MV-4-11 (cell line): Measurements from ENCODE around the gene GAGE12D.
"Not testable (repeated sequence)": the region's sequence is repeated elsewhere in the genome, so short reads cannot be mapped to it uniquely, and the experiment has no call there.

ENCODE experiments used
- DNase-seq: peaks from one replicate; lab custom pipeline; 2025; lab: John Stamatoyannopoulos, UW

Gene GAGE12D, protein sequence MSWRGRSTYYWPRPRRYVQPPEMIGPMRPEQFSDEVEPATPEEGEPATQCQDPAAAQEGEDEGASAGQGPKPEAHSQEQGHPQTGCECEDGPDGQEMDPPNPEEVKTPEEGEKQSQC

DNA sequence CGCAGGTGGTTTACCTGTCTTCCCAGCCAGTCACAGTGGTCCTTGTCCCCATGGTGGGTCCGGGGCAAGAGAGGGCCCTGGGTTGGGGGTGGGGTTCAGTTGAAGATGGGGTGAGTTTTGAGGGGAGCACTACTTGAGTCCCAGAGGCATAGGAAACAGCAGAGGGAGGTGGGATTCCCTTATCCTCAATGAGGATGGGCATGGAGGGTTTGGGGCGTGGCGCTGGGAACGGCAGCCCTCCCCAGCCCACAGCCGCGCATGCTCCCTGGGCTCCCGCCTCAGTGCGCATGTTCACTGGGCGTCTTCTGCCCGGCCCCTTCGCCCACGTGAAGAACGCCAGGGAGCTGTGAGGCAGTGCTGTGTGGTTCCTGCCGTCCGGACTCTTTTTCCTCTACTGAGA lies at the start of gene GAGE12D:
GAGE12D (plus strand) TSS at position 301 of the 400 bp plus-strand sequence. CDS start 1,155 bp downstream, outside the sequence.
- DNase-seq: not testable (repeated sequence)

DNA sequence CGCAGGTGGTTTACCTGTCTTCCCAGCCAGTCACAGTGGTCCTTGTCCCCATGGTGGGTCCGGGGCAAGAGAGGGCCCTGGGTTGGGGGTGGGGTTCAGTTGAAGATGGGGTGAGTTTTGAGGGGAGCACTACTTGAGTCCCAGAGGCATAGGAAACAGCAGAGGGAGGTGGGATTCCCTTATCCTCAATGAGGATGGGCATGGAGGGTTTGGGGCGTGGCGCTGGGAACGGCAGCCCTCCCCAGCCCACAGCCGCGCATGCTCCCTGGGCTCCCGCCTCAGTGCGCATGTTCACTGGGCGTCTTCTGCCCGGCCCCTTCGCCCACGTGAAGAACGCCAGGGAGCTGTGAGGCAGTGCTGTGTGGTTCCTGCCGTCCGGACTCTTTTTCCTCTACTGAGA lies 9.7 kb upstream of the GAGE12D start, which contains the start of gene GAGE12C:
GAGE12C (plus strand) TSS at position 301 of the 400 bp plus-strand sequence. CDS start 1,155 bp downstream, outside the sequence.
- not testable (repeated sequence) for DNase-seq

DNA sequence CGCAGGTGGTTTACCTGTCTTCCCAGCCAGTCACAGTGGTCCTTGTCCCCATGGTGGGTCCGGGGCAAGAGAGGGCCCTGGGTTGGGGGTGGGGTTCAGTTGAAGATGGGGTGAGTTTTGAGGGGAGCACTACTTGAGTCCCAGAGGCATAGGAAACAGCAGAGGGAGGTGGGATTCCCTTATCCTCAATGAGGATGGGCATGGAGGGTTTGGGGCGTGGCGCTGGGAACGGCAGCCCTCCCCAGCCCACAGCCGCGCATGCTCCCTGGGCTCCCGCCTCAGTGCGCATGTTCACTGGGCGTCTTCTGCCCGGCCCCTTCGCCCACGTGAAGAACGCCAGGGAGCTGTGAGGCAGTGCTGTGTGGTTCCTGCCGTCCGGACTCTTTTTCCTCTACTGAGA lies 9.5 kb downstream of the GAGE12D start, which contains the start of gene GAGE12E:
GAGE12E (plus strand) TSS at position 301 of the 400 bp plus-strand sequence. CDS start 1,155 bp downstream, outside the sequence.
- not testable (repeated sequence) for DNase-seq

- not testable (repeated sequence) for DNase-seq
Observed at GRCh38 chrX:49560542-49560941, 19.0 kb downstream of the GAGE12D start, which contains the start of gene GAGE12F. Gene GAGE12F, plus strand, starts transcription at chrX:49560842. Its CDS starts 1,155 bp downstream, at chrX:49561997.

DNA sequence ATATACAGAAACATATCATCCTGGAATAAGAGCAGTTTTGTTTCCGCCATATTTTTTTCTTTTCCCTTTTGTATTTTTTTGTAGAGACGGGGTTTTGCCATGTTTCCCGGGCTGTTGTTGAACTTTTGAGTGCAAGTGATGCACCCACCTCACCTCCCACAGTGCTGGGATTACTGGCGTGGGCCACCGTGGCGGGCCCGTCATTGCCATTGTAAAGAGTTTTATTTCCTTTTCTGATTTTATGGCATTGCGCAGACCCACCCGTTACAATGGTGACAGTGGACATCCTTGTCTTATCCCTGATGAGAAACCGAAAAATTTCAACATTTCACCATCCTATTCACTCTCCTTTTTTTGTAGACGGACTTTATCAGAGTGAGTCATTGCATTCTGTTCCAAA lies 27.2 kb downstream of the GAGE12D start:
- not testable (repeated sequence) for DNase-seq

- DNase-seq: not testable (repeated sequence)
Observed at GRCh38 chrX:49569152-49569551, 27.6 kb downstream of the GAGE12D start.

DNA sequence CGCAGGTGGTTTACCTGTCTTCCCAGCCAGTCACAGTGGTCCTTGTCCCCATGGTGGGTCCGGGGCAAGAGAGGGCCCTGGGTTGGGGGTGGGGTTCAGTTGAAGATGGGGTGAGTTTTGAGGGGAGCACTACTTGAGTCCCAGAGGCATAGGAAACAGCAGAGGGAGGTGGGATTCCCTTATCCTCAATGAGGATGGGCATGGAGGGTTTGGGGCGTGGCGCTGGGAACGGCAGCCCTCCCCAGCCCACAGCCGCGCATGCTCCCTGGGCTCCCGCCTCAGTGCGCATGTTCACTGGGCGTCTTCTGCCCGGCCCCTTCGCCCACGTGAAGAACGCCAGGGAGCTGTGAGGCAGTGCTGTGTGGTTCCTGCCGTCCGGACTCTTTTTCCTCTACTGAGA lies 28.6 kb downstream of the GAGE12D start, which contains the start of gene GAGE12G:
GAGE12G (plus strand) TSS at position 301 of the 400 bp plus-strand sequence. CDS start 1,155 bp downstream, outside the sequence.
- DNase-seq: not testable (repeated sequence)

DNA sequence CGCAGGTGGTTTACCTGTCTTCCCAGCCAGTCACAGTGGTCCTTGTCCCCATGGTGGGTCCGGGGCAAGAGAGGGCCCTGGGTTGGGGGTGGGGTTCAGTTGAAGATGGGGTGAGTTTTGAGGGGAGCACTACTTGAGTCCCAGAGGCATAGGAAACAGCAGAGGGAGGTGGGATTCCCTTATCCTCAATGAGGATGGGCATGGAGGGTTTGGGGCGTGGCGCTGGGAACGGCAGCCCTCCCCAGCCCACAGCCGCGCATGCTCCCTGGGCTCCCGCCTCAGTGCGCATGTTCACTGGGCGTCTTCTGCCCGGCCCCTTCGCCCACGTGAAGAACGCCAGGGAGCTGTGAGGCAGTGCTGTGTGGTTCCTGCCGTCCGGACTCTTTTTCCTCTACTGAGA lies 38.1 kb downstream of the GAGE12D start, which contains the start of gene GAGE12H:
GAGE12H (plus strand) TSS at position 301 of the 400 bp plus-strand sequence. CDS start 1,155 bp downstream, outside the sequence.
- DNase-seq: not testable (repeated sequence)

- not testable (repeated sequence) for DNase-seq
Observed at GRCh38 chrX:49589196-49589595, 47.7 kb downstream of the GAGE12D start, which contains the start of gene GAGE2A. Gene GAGE2A, plus strand, starts transcription at chrX:49589496. Its CDS starts 1,155 bp downstream, at chrX:49590651.

GRCh38 chrX:49589769-49590478 lies 48.4 kb downstream of the GAGE12D start:
- not testable (repeated sequence) for DNase-seq

DNA sequence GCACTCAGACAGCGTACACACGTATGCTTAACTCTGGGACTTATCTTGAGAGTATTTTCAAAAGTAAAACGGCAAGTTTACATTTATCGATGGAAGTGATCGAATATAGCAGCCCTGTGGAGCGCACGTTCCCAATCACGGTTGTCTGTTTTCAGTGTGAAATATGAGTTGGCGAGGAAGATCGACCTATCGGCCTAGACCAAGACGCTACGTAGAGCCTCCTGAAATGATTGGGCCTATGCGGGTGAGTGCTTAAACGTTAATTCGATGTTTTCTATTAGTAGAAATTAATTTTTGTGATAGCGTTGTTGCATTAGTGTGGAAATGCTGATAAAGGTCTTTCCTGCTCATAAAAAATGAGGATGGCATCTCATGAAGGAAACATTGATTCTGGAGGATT lies 49.0 kb downstream of the GAGE12D start:
- DNase-seq: not testable (repeated sequence)
